NCI-H460 (cell line): ENCODE results near the gene REG1A. TPM values are rescaled to one million over a fixed set of nuclear protein-coding genes. Genes with fewer than 3 reads are reported as not detected.

Experiments
- DNase-seq: peaks from one replicate; pipeline ENCODE4 v3.0.0-alpha.2; 2016; ENCODE audit warnings: low read depth; ENCODE audit errors: extremely low read depth
- total RNA-seq: library from RNA; depleted of rRNA; stranded (reverse); fragments of >200 nt; shearing (Covaris generic); gene quantifications from 2 replicates; pipeline ENCODE4 v1.2.3, GENCODE V29; 2014; rRNA removed

The REG1A gene
- total RNA-seq, 1 experiment from 2014 or later: not detected

DNA sequence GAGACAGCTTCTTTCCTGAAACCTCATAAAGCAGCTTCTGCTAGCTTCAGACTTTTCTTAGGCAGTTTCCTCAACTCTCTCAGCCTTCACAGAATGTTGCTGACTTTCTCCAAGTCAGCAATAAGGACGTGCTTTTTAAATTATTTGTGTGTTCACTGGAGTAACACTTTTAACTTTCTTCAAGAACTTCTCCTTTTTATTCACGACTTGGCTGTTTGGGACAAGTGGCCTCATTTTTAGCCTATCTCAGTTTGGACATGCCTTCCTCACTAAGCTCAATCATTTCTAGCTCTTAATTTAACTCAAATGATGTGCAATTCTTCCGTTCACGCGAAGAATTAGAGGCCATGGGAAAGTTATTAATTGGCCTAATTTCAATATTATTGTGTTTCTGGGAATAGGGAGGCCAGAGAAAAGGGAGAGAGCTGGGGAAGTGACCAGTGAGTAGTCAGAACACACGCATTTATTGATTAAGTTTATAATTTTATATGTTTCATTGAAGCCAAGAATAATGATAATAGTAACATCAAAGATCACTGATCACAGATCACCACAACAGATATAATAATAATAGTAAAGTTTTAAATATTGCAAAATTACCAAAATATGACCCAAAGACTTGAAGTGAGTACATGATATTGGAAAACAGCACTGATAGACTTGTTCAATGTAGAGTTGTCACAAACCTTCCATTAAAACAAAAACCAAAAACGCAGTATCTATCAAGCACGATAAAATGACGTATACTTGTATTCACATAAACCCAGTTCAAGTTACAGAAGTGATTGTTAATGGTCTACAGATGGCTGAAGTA is 4.8 kb downstream of the REG1A start:
- DNase-seq: no peak

DNA sequence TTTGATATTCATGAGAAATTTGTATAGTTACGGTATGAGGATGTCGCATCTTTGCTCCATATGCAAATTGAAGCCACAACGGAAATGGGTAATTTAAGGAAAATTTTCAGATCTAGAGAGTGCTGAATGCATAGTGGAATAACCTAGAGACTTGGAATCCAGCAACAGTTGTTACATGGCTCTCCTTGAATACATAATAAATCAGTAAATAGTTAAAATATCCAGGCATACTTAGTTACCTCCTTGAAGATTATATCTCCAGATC is 5.4 kb downstream of the REG1A start:
- DNase-seq: no peak

DNA sequence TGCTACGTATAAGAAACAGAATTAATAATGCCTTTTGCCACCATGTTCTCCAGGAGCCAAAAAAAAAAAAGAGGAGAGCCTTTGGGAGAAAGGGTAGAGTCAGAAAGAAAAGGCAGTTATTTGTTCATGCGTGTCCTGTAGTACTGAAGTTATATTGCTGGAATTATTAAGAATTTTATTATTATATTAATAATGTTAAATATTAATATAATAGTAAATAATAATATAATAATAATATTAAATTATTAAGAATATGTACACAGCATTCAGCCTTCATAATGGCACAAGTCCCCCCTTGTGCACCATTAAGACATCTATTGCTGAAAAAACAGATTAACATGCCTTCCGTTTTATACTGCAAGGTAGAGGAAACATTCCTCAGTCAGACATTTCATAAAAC is 8.1 kb downstream of the REG1A start:
- no peak for DNase-seq

DNA sequence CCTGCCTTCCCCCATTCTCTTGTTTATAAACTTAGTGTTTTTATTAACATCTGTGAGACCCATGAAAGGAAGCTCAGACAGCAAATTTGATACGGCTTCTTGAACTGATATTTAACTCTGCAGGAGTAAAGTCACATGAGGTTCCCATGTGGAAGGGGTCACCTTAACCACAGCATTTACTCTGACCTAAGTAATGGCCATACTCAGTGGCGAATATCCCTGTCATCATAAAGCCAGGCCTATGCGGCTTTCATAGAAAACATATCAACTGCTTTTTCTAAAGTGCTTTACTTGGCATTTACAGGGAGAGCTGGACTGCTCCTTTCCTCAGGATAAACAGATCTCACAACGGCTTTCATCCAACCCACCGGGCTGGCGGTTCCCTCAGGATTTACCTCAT is 9.0 kb downstream of the REG1A start:
- no peak for DNase-seq

DNA sequence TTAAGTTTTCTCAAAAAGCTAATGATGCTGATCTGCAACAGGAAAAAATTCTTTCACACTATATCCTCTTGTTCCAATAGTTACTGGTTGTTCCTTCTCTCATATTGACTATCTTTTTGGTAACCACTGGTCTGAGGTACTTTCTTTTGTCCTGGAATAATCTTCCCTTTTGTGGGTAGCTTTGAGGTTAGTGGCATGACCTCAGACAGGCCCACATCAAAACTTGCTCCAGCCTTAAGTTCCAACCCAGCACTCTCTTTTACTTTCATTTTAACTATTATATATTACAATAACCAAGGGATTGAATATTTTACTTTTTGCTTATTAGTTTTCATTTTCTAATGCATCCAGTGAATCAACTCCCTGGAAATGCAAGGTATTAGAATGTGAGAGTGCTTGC is 9.5 kb downstream of the REG1A start:
- no peak for DNase-seq

DNA sequence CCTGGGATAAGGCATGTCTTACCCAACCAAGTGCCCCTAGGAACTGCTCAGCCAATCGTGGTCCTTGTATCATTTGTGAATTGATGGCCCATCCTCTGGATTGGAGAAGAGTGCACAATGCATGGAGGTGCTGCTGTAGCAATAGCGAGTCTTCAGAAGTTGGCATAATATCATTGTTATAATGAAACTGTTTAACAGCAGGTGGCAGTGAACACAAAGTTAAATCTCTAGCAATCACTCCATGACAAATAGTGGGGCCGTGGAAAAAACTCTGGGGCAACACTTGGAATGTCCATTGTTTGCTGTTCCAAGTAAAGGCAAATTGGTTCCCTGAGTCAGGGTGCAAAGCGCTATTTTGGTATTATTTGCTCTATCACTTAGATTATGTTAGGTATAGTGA is 11.4 kb downstream of the REG1A start:
- no peak for DNase-seq

DNA sequence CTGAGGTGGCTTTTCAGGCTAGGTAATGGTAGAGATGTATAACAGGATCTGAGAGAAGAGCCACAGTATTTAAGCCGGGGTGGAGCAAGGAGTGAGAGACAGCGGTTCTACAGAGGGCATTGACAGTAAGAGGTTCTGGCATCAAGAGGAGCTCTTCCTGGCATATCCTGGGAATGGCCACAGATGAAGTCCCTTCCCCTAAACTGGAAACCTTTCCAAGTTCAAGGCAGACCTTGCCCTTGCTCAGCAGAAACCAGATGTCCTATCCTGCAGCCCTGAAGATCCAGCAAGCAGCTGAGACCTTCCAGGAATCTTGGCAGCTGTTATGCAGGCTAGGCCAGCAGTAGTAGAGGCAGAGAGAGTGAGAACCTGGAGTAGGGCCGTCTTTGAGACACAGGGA is 18.1 kb downstream of the REG1A start:
- no peak for DNase-seq

DNA sequence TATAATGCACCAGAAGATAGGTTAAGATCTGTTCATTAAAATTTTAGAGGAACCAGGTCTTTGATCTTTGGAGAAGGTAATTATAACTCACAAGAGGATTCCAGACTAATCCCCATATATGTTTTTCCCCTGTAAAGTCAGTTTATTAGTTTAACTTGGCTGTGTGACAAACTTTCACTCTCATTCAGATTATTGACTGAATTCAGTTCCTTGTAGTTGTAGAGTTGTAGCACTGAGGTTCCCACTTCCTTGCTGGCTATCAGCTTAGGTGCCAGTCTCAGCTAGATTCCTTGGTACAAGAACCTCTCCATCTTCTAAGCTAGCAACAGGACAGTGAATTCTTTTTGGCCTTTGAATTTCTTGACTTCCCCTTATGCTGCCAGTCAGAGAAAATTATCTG is 19.1 kb downstream of the REG1A start:
- no peak for DNase-seq

DNA sequence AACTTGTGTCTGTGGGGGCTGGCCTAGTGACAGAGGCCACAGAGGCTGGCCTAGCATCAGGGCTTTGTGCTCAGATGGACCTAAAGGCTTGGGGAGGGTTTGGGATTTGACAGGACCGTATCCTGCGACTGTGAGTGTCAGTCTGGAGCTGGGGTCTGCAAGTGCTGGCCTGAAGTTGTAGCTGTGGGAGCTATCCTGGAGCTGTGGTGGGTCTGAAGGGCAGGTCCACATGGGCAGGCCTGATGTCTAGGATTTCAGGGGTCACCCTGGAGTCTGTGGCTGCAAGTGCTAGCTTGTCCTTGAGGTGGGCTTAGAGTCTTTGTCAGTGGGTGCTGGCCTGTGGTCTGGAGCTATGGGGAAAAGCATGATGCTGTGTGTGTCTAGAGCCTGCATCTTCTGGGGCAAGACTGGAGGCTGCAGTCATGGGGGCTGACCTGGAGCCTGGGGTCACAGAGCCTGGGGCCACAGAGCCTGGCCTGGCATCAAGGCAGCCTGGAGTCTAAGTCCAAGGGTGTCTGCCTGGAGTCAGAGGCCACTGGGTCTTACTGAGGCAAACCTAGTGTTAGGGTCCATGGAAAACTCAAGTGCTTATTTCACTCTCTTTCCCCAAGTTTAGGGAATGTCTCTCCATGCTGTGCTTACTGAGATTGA is 35.7 kb downstream of the REG1A start:
- DNase-seq: no peak

DNA sequence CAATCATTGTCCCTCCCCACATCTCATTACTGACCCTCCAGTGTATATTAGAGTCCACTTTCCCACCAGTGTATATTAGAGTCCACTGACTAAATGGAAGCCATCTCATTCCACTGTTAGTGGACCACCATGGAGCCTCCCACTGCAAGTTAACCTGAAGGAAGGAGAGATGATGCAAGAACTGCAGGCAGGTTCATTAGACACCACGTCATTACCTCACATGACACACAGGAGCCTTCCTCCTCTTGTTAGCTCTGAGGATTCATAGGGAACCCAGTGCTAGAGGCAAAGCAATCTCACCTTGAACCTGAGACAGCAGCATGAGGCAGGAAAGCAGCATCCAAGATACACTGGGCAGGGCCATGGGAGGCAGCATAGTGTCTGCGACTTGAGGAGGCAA is 38.7 kb downstream of the REG1A start:
- DNase-seq: no peak

DNA sequence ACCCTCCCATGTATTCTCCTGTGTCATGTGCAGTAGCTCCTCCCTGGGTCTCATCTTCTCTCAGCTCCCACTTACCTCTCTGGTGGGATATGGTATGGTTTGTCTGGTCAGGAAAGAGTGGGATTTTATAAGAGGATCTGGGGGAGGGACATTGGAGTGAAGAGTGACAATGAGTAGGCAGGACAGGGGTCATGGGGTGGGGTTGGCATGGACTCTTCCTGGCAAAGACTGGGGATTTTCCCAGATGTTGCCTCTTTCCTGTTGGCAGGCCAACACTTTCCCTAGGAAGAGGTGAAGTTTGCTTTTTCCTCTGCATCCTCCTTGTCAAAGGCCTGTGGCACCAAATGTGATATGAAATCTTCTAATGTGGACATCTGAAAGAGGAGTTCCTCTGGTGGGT is 39.4 kb downstream of the REG1A start, which contains the start of gene REG3A:
Gene REG3A, minus strand, starts transcription at position 101 of the 400 bp plus-strand sequence. CDS start 348 bp downstream, outside the sequence.
- DNase-seq: no peak

DNA sequence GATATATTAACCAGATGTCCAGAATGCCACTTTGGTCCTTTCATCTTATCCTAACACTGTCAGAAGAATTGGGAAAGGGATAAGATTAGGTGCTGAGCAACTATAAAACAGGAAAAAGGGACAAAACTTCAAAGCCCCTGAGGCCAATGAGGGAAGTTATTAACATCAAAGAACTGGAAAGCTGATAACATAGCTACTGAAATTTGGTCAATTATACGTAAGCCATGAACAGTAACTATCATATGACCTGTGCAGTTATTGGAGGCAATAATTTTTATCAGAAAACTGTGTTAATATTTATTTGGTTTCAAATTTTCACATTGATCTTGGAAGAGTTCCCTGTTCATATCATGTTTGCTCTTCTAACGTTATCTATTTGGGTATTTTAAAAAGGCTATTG is 41.8 kb downstream of the REG1A start:
- DNase-seq: no peak

DNA sequence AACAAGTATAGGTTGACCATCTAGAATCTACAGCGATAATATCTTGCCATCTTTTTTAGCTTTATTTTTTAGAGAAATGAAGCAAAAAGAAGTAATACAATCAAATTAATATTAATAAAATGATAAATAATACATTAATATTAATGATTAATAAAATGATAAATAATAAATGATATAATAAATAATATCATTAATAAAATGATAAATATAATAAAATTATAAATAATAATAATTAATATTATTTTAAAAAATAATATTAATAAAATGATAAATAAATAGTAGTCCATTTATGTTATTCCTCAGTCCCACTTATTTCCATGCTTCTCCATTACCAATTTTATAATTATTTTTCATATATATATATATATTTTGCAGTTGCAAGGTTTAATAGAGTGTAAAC is 42.5 kb downstream of the REG1A start:
- no peak for DNase-seq

DNA sequence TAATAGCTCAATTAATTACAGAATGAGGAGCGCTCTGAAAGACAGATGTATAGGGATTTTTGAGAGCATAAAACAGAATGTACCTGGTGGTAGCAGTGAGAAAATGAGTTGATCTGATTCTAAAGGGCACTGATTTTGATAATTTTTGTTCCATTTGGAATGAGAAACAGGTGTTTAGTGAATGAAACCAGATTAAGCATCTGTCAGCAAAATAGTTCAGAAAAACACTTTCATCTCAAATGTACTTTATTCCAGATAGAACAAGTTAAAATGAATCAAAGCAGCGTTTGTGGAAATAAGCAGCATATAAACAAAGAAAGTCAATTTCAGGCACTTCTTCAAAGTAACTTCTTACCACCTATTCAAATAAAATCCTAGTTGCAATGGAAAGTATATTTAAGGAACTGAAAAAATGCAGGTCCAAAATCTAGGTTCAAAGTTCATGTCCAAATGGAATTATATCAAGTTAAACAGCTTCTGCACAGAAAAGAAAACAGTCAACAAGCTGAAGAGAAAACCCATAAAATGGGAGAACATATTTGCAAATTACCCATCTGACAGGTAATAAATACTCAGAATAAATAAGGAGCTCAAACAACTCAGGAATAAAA is 51.2 kb downstream of the REG1A start:
- no peak for DNase-seq

Other genes starting within 250 kb of the REG1A start
- gene REG3G, start 94.8 kb upstream of the REG1A start, total RNA-seq: not detected in 2 replicates
- not detected in 2 replicates for gene REG1B, start 32.5 kb upstream of the REG1A start, total RNA-seq
- not detected in 2 replicates for gene REG3A, start 39.3 kb downstream of the REG1A start, total RNA-seq